DOHH2 (cell line): Measurements from ENCODE around the gene CATSPERD.

Experiments
- CTCF ChIP-seq: fragments of 200-600 bp; sonication (generic); IDR thresholded peaks from one replicate; pipeline ENCODE4 v1.5.1; 2014; ENCODE audit warnings: antibody characterized with exemption, mild to moderate bottlenecking, low read depth, low read length; ENCODE audit not compliant: poor library complexity, severe bottlenecking
- EZH2phosphoT487 ChIP-seq: fragments of 200-600 bp; sonication (generic); IDR thresholded peaks from 2 replicates; pipeline ENCODE4 v1.6.1; 2017; ENCODE audit warnings: borderline replicate concordance, mild to moderate bottlenecking, antibody characterized with exemption, low read length, moderate library complexity, mixed read lengths

DNA sequence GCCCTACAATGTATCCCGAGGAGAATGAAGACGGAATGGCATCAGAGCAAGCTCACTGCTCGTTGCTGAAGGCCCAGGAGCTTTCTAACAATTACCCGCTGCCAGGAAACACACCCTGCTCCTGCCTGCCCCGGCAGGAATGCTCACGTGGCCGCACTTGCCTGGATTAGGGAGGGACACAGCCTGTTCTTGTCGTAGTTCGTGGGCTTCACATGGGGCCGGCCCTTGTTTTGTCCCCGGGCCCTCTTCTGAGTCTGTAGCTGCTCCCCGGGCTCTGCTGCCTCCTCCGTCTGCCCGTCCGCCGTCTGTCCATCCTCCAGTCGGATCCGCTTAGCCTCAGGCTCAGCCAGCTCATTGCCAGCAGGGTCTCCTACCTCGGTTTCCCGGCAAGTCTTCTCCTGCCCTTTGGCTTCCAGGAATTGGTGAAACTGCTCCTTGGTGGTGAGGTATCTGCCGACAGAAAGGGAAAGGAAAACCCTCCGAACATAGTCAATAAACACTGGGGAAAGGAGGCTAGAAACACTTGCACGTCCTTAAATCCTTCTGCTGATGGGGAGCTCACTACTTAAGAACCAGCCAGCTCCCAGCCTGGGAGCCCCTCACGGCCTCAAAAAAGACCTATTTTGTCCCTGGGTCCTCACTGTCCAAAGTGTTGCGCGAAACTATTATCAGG lies 69.6 kb downstream of the CATSPERD start:
- TF ChIP-seq CTCF: no peak
- TF ChIP-seq EZH2phosphoT487: no peak
